ENCODE results near the gene TRPM2. TPM values are rescaled to one million over a fixed set of nuclear protein-coding genes. Genes with fewer than 3 reads are reported as not detected.

TRPM2 gene
- total RNA-seq, 1 experiment from 2014 or later: not detected

DNA sequence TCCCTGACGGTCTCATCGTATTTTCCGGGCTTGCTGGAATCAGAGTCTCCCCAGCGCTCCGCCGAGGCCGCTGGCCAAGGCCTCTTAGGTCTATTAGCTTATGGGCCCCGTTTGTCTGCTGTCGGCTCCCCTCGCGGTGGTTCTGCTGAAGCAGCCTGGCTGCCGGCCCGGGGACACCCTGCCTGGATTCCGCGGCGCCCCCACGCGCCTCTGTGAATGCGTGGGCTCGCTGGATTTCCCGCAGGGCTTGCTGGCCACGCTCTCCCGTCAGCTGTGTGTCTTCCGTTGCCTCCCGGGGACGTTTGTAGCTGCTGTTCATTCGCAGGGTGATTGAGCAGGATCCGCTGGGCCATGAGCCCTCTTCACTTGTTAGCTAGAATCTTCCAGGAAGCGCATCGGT is 110.3 kb downstream of the TRPM2 start:
- in situ Hi-C loops (cut with HindIII; ENCODE audit: low sequenced_read_pairs): no loop called here
- DNase-seq (ENCODE audit: low spot score): peak; percentile 52

DNA sequence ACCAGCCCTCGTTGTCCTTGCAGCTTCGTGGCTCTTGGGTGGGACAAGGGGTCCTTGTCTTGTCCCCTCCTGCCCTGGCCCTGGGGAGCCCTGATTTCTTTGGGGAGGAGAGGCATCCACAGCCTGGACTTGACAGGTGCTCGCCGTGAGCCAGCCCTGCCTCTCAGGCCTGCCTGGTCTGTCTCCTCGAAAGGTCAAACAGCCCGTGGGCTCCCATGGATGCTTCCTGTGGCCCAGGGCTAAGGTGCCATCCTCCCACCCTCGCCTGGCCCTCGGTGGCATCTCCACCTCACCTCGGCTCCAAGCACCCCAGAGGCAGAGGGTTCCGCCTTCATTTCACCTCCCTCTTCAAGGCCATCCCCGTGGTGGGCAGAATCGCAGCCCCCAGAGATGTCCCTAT is 110.9 kb downstream of the TRPM2 start:
- in situ Hi-C loops (cut with HindIII; ENCODE audit: low sequenced_read_pairs): no loop called here
- no peak for DNase-seq (ENCODE audit: low spot score)

DNA sequence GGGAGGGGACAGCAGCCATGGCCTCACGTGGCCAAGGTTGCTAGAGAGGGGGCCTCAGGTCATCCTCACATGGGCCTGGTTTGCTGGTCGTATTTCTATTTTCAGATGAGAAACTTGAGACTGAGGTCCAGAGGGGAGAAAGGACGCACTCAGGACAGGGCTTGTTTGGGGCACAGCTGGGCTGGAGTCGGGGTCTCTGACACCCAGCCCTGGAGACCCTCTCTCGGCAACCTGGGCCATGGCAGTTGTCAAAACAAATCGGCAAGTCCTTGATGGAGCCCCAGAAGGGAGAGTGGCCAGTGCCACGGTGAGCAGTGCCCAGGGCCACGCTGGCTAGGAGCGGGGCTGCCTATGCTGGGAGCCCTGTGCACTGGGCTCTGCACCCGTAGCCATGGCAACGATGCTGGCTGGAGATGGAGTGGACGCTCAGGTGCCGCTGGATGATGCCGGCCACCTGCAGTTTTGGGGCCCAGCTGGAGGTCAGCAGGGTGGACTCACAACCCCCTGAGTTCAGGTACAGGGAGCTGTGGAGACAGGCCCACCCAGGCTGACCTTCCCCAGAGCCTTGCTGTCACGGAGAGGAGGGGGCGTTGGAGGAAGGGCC is 113.0 kb downstream of the TRPM2 start:
- in situ Hi-C loops (cut with HindIII; ENCODE audit: low sequenced_read_pairs): no loop called here
- no peak for DNase-seq (ENCODE audit: low spot score)

DNA sequence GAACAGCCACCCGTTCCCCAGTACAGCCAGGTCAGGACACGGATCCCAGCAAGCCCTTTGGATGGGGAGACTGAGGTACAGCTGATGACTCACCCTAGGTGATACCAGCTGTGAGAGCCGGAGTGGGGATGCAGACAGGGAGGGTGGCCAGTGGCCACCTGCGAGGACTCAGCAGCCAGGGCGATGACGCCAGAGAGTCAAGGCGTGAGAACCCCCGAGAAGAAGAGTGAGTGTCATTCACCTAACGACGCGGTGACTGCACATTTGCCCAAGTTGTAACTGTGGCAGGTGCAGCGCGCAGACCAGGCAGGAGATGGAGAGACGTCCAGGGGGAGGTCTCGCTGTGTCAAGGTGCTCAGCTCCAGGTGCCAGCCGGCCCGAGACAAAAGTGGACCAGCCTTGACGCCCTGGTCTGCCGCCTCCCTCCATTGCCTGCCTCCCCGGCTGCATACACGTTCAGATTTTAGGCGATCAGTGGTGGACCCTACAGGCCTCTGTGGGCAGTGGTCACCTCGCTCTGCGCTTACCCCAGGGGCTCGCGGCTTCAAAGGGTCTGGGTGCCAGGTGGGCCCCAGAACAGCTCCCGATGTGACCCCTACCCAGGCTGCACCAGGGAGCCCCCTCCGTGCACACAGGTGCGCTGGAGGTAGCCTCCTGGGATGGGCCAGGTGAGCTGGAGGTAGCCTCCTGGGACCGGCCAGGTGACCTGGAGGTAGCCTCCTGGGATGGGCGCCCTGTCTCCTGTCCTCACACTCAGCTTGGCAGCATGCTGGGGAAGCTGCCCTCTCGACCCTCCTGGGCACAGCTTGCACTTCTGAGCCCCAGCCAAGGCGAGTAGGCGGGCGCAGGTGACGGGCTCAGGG is 113.8 kb downstream of the TRPM2 start:
- in situ Hi-C loops (cut with HindIII; ENCODE audit: low sequenced_read_pairs): no loop called here
- DNase-seq (ENCODE audit: low spot score): no peak

DNA sequence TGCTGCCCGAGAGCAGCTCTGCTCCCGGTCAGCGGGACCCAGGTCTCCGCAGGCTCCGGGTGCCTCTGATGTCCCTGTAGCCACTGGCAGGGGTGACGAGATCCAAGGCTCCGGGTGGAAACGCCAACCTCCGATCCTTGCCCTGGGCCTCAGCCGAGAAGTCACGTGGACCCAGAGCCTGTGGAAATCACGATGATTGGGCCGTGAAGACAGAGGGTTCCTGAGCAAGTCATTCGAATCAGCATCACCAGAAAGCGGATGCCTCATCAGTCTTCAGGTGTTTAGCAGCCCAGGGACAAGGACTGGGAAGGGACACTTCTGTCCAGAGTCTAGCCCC is 114.4 kb downstream of the TRPM2 start:
- in situ Hi-C loops (cut with HindIII; ENCODE audit: low sequenced_read_pairs): no loop called here
- no peak for DNase-seq (ENCODE audit: low spot score)

DNA sequence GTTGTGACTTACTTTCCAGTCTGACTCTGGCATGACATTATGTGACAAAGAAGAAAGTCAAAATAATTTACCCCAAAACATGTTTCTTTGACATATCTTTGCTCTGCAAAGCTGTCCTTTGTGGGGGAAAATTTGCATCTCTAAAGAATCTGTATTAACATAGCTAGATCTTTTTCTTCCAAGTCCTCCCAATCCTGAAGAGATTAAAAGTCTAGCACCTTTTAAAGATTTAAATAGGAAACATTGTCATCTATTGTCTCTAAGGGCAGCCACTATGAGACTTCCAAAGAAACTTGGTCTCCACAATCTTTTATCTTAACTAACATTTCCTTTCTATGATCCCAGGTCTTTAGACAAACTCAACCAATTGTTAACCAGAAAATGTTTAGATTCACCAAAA is 117.9 kb downstream of the TRPM2 start:
- in situ Hi-C loops (cut with HindIII; ENCODE audit: low sequenced_read_pairs): no loop called here
- no peak for DNase-seq (ENCODE audit: low spot score)

DNA sequence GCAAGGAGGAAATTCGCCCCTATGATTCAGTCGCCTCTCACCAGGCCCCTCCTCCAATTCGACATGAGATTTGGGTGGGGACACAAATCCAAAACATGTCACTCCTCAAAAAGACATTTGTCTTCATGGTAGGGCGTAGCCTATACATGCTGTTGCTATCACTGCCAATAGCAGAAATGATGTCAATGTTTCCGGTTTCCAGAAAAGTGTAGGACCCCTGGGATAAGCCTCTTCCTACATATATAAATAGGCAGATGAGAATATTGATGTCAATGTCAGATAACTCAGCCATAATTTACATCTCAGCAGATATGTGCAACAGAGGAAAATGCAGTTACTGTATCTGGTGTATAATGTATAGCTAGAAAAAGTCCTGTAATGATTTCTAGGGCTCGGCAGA is 118.6 kb downstream of the TRPM2 start:
- in situ Hi-C loops (cut with HindIII; ENCODE audit: low sequenced_read_pairs): no loop called here

DNA sequence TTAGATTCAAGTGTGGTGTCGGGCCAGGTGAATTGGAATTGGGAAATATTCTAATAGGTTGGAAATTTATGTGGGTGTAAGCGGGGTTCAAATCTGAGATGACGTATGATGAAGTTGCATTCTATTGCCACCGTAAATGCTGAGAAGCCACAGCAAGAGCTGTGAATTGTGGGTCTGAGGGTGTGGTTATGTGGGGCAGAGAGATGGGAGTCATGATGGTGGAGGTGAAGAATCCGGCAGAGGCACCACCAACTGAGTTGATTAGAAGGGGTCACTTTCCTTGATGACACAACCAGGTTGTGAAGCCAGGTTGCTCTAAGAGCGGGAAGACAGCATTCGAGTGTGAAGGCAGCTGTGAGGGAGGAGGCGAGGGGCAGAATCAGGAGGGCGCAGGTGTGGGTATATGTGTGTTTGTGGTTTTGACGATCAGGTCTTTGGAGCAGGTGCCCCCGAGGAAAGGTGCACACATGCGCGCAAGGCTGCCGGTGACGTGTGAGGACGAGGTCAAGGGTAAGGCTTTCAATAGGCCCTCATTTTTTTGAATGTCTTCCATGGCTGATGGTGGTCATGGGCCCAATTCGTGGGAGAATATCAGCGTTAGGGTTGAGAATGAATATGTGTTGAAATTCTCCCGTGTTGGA is 120.6 kb downstream of the TRPM2 start:
- no peak for DNase-seq (ENCODE audit: low spot score)
- in situ Hi-C loops (cut with HindIII; ENCODE audit: low sequenced_read_pairs): no loop called here

More for the DNA sequence above, 118.6 kb downstream of the TRPM2 start:
- DNase-seq (ENCODE audit: low spot score): no peak

DNA sequence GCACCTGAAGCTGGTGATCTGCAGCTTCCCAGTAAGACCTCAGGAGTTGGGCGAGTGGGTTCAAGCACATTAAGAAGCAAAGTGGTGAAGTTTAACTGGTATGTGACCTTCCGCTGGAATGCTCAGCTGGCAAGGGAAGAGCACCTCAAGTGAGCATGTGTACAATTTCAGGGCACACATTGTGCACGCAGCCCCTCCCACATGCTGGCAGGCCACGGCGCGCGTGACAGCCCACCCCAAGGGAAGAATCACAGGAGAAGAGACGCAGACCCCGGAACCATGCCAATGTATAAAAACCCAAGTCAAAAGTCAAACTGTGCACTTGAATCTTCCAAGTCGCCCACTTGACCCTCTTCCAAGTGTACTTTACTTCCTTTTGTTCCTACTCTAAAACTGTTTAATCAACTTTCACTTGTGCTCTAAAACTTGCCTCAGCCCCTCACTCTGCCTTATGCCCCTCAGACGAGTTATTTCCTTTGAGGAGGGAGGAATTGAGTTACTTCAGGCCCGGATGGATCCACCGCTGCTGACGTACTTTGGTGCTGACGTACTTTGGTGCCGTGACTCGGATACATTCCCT is 121.9 kb downstream of the TRPM2 start:
- in situ Hi-C loops (cut with HindIII; ENCODE audit: low sequenced_read_pairs): loop anchor here (25.0 kb wide), 1 partner anchor 312 kb away; no protein-coding TSS in a partner anchor
- DNase-seq (ENCODE audit: low spot score): no peak

DNA sequence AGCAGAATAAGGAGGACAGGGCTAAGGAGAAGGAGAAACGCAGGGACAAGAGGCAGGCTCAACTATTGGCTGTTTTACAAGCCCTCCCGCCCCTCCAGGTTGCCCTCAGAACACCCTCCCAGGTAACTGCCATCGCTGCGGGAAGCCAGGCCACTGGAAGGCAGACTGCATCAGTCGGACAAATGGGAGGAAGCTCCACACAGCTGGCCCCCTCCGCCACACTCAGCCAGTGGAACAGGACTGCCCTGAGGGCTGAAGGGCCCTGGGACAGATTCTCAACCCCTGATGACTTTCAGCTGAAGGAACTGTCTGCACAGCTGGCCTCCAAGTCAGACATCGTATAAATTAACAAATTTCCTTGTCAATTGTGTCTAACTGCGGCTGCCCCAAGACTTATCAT is 123.7 kb downstream of the TRPM2 start:
- in situ Hi-C loops (cut with HindIII; ENCODE audit: low sequenced_read_pairs): loop anchor here (25.0 kb wide), 1 partner anchor 310 kb away; no protein-coding TSS in a partner anchor
- DNase-seq (ENCODE audit: low spot score): no peak

DNA sequence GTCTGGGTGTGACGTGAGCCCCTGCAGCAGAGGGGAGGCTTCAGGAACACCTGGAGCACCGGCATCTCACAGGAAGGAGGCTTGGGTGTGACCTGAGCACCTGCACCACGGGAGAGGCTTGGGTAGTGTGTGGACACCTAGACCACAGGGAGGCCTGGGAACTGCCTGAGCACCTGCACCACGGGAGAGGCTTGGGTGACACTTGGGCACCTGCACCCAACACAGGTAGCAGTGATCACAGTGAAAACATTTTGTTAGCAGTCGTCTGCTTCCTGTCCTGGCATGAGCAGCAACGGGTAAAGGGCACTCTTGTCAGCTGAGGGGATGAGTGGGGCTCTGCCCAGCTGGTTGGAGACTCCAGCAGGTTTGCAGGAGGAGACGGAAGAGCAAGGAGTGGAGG is 124.3 kb downstream of the TRPM2 start:
- in situ Hi-C loops (cut with HindIII; ENCODE audit: low sequenced_read_pairs): loop anchor here (25.0 kb wide), 1 partner anchor 310 kb away; no protein-coding TSS in a partner anchor
- no peak for DNase-seq (ENCODE audit: low spot score)

DNA sequence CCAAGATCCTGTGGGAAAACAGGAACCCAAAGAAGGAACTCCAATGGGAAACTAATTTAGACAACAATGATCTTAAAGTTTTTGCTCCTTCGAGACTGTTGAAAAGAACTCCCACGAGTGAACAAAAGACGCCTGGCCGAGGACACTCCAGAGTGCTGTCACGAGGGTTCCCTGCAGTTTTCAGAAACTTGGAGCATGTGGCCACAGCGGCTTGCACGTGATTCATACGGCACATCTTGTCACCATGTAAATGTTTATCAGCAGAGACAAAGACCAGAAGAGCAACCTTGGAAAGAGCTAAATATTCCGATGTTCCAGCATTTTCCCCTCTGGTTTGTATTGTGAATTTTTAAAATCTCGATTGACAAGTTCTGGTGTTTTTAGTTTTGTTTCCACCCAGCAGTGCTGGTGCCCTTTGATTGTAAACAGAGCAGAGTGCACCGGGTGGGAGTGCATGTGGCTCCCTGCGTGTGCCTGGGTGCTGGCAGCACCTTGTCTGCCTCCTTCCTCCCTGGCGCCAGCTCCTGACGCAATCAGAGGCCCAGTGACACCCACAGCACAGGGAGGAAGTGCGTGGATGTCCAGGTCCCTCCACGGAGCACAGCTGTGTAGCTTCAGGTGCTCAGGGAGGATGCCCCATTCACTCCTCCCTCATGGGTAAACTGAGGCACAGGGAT is 124.8 kb downstream of the TRPM2 start:
- no peak for DNase-seq (ENCODE audit: low spot score)
- in situ Hi-C loops (cut with HindIII; ENCODE audit: low sequenced_read_pairs): loop anchor here (25.0 kb wide), 1 partner anchor 309 kb away; no protein-coding TSS in a partner anchor

DNA sequence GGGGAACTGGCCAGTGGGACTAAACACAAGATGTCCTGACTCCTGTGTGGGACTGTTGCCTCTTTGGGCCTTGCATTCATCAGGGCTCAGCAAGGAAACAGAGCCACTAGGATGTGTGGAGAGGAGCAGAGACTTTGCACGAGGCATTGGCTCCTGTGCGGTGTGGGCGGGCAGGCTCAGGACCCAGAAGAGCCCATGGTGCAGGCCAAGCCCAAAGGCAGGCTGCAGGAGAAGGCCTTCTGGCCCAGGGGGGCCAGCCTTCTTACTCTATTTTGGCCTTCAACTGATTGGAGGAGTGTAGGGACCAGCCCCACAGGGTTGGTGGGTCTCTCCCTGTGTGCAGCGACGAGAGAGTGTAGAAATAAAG is 125.4 kb downstream of the TRPM2 start:
- in situ Hi-C loops (cut with HindIII; ENCODE audit: low sequenced_read_pairs): loop anchor here (25.0 kb wide), 1 partner anchor 309 kb away; no protein-coding TSS in a partner anchor
- DNase-seq (ENCODE audit: low spot score): no peak

DNA sequence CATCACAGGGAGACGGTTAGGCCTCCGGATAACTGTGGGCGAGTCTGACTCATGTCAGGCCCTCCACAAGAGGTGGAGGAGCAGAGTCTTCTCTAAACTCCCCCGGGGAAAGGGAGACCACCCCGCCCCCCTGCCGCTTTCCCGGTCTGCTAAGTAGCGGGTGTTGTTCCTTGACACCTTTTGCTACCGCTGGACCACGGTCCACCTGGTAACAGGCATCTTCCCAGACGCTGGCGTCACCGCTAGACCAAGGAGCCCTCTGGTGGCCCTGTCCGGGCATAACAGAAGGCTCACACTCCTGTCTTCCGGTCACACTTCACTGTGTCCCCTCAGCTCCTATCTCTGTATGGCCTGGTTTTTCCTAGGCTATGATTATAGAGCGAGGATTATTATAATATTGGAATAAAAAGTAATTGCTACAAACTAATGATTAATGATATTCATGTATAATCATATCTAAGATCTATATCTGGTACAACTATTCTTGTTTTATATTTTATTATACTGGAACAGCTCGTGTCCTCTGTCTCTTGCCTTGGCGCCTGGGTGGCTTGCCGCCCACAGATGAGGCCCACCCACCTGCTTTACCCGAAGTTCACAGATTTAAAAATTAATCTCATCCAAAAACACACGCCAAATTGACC is 126.3 kb downstream of the TRPM2 start:
- in situ Hi-C loops (cut with HindIII; ENCODE audit: low sequenced_read_pairs): loop anchor here (25.0 kb wide), 1 partner anchor 308 kb away; no protein-coding TSS in a partner anchor
- peak; percentile 44 for DNase-seq (ENCODE audit: low spot score)

DNA sequence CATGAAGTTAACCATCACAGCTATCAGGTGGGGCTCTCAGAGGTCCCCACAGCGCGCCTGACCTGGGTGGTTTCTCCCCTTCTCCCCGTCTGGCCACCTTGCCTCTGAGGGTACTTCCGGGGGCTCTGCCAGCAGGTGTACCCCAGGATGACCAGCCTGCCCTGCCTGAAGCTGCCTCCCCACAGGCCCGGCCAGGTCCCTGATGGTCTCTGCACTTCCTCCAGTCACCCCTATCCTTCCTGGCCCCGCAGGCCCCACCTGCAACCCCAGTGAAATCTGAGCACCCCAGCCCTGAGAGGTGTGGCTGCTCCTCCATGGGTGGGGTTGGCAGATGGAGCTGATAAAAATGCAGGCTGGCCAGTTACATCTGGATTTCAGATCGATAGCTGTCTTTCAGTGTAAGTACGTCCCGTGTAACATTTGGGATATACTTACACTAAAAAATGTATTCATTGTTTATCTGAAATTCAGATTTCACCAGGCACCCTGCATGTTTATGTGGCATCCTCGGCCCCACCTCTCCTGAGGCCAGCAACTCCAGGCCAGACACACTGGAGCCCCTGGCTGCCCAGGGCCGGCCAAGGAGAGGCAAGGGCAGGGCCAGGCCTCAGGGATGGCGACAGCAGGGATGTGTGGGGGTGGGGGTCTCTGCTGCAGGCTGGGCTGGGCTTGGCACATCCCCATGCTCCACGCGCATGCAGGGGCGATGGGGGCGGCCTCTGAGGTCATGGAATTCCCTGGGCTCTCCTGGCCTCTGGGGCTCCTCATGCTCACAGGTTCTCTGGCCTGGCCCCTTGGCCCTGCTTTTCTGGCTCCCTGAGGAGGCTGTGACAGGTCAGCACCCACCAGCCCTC is 127.0 kb downstream of the TRPM2 start:
- in situ Hi-C loops (cut with HindIII; ENCODE audit: low sequenced_read_pairs): loop anchor here (25.0 kb wide), 1 partner anchor 307 kb away; no protein-coding TSS in a partner anchor
- no peak for DNase-seq (ENCODE audit: low spot score)

DNA sequence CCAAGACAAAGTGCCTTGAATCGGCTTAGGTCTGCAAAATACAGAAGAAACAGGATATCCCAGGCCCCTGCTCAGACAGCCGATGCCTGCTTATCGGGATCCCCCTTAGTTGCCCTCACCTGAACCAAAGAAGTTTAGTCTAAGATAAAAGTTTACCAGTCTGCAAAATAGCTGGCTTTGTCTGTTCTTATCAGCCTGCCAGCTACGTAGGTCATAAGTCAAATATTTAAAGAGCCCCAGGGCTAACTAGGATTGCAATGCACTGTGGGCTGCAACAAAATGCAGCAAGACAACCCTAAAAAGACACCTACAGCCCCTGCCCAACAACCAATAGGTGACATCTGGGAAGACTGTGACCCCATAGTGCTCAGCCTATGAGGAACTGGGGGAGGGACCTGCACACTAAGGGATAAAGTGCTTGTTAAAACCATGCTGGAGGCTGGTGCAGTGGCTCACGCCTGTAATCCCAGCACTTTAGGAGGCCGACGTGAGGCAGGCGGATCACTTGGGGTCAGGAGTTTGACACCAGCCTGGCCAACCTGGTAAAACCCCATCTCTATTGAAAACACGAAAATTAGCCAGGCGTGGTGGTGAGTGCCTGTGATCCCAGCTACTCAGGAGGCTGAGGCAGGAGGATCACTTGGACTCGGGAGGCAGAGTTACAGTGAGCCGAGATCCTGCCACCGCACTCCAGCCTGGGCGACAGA is 129.3 kb downstream of the TRPM2 start:
- in situ Hi-C loops (cut with HindIII; ENCODE audit: low sequenced_read_pairs): loop anchor here (25.0 kb wide), 1 partner anchor 305 kb away; no protein-coding TSS in a partner anchor
- no peak for DNase-seq (ENCODE audit: low spot score)

Data from G401 (cell line).